Measurements from ENCODE around the gene CCDC3. TPM values are rescaled to one million over a fixed set of nuclear protein-coding genes. Genes with fewer than 3 reads are reported as not detected.

Gene CCDC3
- total RNA-seq, 2 donors from 2014 or later = 1.4 to 2.1 TPM

GRCh38 chr10:12847361-12847975 is 154.0 kb downstream of the CCDC3 start:
- intact Hi-C loops (cut with DNase I) = no loop called here
- Histone ChIP-seq H3K9ac (ENCODE audit: low read depth in 2 of 2, low read length in 2 of 2) (no peak overlapping the region), H3K36me3 (no peaks in the 10 kb centered on the region), H3K4me1 (no peaks in the 10 kb centered on the region), H3K27ac (no peak overlapping the region), H3K9me3 (no peaks in the 10 kb centered on the region), H3K4me3 (no peak overlapping the region), H3K27me3 (no peaks in the 10 kb centered on the region)
- peak; percentile 32 for DNase-seq
- no peak for TF ChIP-seq CTCF (IDR thresholded peaks at IDR 0.05)

GRCh38 chr10:12846718-12847117 is 154.8 kb downstream of the CCDC3 start:
- DNase-seq = peak; percentile 16
- no peaks in the 10 kb centered on the region for H3K36me3 ChIP-seq
- no peak overlapping the region for H3K27ac ChIP-seq
- H3K9ac ChIP-seq (ENCODE audit: low read depth in 2 of 2, low read length in 2 of 2) = no peak overlapping the region
- no peaks in the 10 kb centered on the region for H3K9me3 ChIP-seq
- no peaks in the 10 kb centered on the region for H3K27me3 ChIP-seq
- no peaks in the 10 kb centered on the region for H3K4me1 ChIP-seq
- H3K4me3 ChIP-seq = no peak overlapping the region
- intact Hi-C loops (cut with DNase I) = no loop called here
- no peak for TF ChIP-seq CTCF (IDR thresholded peaks at IDR 0.05)

Other genes starting within 250 kb of the CCDC3 start
- gene OPTN, start 98.5 kb upstream of the CCDC3 start, total RNA-seq = 100 to 1,000 TPM in 1 of 2 donors, 10 to 100 TPM in 1; 59.8 to 122 TPM
- gene MCM10, start 159.8 kb upstream of the CCDC3 start, total RNA-seq = 10 to 100 TPM in 1 of 2 donors, 1 to 10 TPM in 1; 2.4 to 21.0 TPM
- not detected for gene UCMA, start 232.7 kb upstream of the CCDC3 start, total RNA-seq

All from colonic mucosa (tissue), 4 donors.